ENCODE data around the gene HSD17B3. TPM values are rescaled to one million over a fixed set of nuclear protein-coding genes. Genes with fewer than 3 reads are reported as not detected.
"Not testable (repeated sequence)": the region's sequence is repeated elsewhere in the genome, so short reads cannot be mapped to it uniquely, and the experiment has no call there.

Gene HSD17B3
- total RNA-seq, 1 donor from 2014 or later, result not detected

DNA sequence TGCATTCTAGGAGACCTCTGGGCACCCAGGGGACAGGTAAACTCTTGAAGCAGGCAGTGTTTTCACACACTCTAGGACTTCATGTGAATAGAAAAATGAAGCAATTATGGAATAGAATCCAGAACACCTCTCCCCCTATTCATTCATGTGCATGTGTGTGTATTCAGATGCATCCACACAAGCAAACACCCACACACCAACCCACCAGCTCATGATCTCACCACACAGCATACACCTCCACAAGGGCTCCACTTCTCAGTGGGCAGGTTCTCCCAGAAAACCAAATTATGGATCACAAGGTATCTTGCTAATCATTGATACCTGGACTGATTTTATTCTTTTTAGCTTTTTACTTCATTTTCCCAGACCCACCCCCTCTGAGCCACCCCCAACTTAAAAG is 21.2 kb upstream of the HSD17B3 start:
- no peak overlapping the region for H3K4me3 ChIP-seq (ENCODE audit: low read depth, low read length)
- TF ChIP-seq, protein P1, sequence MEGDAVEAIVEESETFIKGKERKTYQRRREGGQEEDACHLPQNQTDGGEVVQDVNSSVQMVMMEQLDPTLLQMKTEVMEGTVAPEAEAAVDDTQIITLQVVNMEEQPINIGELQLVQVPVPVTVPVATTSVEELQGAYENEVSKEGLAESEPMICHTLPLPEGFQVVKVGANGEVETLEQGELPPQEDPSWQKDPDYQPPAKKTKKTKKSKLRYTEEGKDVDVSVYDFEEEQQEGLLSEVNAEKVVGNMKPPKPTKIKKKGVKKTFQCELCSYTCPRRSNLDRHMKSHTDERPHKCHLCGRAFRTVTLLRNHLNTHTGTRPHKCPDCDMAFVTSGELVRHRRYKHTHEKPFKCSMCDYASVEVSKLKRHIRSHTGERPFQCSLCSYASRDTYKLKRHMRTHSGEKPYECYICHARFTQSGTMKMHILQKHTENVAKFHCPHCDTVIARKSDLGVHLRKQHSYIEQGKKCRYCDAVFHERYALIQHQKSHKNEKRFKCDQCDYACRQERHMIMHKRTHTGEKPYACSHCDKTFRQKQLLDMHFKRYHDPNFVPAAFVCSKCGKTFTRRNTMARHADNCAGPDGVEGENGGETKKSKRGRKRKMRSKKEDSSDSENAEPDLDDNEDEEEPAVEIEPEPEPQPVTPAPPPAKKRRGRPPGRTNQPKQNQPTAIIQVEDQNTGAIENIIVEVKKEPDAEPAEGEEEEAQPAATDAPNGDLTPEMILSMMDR (conservative IDR thresholded peaks at IDR 0.05; ENCODE audit: low read depth, low read length), result no peak
- no peak for DNase-seq (ENCODE audit: low read depth)

DNA sequence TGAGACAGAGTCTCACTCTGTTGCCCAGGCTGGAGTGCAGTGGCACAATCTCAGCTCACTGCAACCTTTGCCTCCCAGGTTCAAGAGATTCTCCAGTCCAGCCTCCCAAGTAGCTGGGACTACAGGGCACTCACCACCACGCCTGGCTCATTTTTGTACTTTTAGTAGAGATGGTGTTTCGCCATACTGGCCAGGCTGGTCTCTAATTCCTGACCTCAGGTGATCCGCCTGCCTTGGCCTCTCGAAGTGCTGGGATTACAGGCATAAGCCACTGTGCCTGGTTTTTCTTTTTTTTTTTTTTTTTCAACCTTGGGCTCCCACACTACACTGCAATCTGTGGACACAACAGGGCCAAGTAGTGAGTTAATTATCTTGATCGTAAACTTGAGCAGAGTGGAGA is 20.8 kb upstream of the HSD17B3 start:
- H3K4me3 ChIP-seq (ENCODE audit: low read depth, low read length); DNase-seq (ENCODE audit: low read depth): not testable (repeated sequence)

DNA sequence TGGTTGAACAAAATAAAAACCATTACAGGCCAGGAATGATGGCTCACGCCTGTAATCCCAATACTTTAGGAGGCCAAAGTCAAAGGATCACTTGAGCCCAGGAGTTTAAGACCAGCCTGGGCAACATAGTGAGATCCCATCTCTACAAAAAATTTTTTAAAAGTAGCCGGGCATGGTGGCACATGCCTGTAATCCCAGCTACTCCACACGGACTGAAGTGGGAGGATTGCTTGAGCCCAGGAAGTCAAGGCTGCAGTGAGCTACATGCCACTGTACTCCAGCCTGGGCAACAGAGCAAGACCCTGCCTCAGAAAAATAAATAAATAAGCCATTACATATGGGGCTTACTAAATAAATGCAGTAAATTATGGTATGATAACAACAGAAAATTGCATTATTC is 20.2 kb upstream of the HSD17B3 start:
- not testable (repeated sequence) for H3K4me3 ChIP-seq (ENCODE audit: low read depth, low read length); DNase-seq (ENCODE audit: low read depth)

DNA sequence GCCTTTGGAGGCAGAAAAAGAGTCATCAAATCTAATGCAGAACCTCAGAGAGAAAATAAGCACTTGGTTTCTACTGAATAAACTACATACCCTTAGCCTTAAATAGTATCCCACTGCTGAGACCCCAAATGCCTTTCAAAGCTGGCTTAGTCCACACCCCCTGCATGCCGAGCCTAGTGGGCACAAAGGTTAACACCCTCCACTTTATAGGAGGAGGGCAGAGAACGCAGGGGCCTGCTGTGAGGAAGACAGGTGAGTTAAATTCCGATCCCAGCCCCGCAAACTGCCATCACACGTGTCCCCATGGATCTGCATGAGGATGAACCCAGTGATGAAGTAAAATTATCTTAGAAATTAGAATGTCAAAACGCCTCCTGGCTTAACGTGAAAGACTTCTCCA is 19.5 kb upstream of the HSD17B3 start:
- TF ChIP-seq, protein P1 (conservative IDR thresholded peaks at IDR 0.05; ENCODE audit: low read depth, low read length), result no peak
- no peak overlapping the region for H3K4me3 ChIP-seq (ENCODE audit: low read depth, low read length)
- no peak for DNase-seq (ENCODE audit: low read depth)

DNA sequence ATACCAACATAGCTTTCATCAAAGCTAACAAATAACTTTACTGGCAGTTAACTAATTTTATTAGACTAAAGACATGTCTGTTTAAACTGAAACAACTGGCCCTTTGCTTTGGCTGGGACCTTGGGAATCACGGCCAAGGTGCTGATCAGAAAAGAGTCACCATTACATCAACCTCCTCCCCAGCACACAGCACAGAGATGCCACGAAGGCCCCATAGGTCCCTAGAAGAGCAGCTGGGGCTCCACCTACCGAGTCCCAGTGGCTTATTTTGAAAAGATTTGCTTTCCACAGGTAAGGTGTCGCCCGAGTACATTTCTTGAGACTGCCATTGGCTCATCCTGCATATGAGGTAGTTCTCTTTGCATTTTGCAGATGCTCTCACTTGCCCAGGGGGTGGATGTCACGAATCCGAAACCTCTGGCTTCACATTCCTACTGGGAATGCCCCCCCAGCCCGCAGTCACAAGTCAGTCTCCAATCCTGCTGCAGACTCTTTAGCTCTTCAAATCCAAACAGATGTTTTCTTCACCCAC is 18.8 kb upstream of the HSD17B3 start:
- DNase-seq (ENCODE audit: low read depth), result no peak
- TF ChIP-seq, protein P1 (conservative IDR thresholded peaks at IDR 0.05; ENCODE audit: low read depth, low read length), result no peak
- no peak overlapping the region for H3K4me3 ChIP-seq (ENCODE audit: low read depth, low read length)

DNA sequence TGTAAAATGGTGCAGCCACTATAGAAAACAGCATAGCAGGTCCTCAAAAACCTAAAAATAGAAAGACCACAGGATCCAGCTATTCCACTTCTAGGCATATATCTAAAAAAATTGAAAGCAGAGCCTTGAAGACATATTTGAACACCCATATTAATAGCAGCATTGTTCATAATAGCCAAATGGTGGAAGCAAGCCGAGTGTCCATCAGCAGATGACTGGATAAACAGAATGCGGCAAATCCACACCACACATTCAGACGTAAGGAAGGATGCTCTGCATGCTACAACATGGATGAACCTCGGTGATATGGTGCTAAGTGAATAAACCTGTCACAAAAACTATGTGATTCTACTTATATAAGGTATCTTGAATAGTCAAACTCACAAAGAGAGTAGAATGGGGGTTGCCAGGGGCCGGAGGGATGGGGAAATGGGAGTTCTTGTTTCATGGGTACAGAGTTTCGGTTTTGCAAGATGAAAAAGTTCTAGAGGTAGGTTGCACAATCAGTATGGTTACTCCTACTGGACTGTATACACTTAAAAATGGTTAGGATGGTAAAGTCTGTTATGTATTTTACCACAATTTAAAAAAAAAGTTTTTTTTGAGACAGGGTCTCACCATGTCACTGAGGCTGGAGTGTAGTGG is 17.1 kb upstream of the HSD17B3 start:
- TF ChIP-seq, protein P1 (conservative IDR thresholded peaks at IDR 0.05; ENCODE audit: low read depth, low read length), result no peak
- H3K4me3 ChIP-seq (ENCODE audit: low read depth, low read length), result no peak overlapping the region
- DNase-seq (ENCODE audit: low read depth), result no peak

DNA sequence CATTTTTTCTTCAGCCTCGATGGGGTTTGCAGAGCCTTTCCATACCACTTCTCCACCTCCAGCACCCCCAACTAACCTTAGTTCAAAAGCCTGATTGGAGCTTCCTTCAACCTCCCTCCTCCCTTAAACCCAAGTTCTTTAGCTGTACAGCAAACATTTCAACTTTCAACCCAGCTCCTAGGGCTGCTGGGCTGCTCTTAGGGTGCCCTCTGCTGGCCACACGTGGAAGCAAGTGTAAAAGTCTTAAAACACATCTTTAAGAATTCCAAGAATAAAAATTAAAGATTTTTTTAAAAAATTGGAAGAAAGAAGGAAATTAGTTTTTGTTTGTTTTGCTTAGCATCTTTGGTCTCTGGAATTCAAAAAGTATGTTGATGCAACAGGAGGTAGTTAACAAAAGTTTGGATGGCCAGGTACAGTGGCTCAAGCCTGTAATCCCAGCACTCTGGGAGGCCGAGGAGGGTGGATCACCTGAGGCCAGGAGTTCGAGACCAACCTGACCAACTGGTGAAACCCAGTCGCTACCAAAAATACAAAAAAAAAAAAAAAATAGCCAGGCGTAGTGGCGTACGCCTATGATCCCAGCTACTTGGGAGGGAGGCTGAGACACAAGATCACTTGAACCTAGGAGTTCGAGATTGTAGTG is 15.5 kb upstream of the HSD17B3 start:
- no peak overlapping the region for H3K4me3 ChIP-seq (ENCODE audit: low read depth, low read length)
- no peak for DNase-seq (ENCODE audit: low read depth)
- TF ChIP-seq, protein P1 (conservative IDR thresholded peaks at IDR 0.05; ENCODE audit: low read depth, low read length), result peak; percentile 91

DNA sequence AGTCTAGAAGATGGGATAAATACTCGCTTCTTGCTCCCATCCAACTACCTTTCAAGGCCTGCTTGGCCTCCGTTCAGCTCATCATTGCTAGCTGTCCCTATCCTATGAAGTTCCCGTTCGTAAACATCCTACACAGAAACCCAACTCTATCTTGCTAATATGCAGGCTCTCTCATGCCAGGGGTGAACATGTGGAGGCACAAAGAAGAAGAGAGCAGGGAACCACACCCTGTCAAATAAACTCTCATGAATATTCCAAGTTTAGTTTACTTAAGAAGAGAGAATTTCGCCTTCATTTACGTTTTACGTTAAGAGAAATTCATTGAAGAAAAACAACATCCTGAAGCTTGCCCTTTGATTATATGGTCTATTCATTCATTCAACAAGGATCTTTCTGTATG is 7.9 kb upstream of the HSD17B3 start:
- no peak overlapping the region for H3K4me3 ChIP-seq (ENCODE audit: low read depth, low read length)

DNA sequence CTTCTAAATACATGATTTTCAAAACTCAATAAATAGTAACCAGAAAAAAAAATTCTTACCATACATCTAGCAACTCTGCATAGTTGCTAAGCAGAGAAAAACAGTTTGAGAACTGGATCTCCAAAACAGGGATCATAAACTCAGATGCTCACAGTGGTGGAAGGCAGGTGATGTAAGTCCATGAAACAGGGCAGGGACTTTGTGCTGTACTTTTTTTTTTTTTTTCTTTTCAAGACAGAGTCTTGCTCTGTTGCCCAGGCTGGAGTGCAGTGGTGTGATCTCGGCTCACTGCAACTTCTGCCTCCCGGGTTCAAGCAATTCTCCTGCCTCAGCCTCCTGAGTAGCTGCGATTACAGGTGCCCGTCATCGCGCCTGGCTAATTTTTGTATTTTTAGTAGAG is 5.0 kb upstream of the HSD17B3 start:
- DNase-seq (ENCODE audit: low read depth); H3K4me3 ChIP-seq (ENCODE audit: low read depth, low read length): not testable (repeated sequence)

More for the DNA sequence above, 7.9 kb upstream of the HSD17B3 start:
- TF ChIP-seq, protein P1 (conservative IDR thresholded peaks at IDR 0.05; ENCODE audit: low read depth, low read length), result no peak
- no peak for DNase-seq (ENCODE audit: low read depth)

Measured in epithelial cell of proximal tubule (primary cell).